HG03135 (cell line): Measurements from ENCODE around the gene GPR39.

Source experiments
- ATAC-seq: cut with Tn5 transposase; IDR thresholded peaks from one replicate; pipeline ENCODE4 v1.9.1; 2021; ENCODE audit warnings: mild to moderate bottlenecking, moderate library complexity; ENCODE audit not compliant: unreplicated experiment

GPR39 gene

DNA sequence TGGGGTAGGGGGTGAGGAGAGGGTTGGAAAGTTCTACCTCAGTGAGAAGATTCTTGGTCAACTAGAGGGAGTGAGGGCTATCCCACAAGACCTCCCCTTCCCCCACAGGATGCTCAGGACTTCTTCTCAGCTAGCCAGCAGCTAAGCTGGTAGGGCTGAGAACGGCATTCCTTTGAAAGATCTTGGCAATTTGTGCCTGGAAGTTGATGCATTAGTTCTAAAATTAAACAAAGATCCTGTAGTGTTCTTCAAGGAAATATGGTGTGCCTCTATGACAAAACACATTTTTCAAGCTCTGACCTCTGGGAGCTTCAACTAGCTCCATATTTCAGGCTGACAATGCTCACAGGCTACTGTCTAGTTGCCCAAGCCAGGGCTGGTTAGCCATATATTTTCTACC lies 251.1 kb downstream of the GPR39 start:
- ATAC-seq, result no peak

- no peak for ATAC-seq
Measured at GRCh38 chr2:132668189-132668823, 251.7 kb downstream of the GPR39 start.

DNA sequence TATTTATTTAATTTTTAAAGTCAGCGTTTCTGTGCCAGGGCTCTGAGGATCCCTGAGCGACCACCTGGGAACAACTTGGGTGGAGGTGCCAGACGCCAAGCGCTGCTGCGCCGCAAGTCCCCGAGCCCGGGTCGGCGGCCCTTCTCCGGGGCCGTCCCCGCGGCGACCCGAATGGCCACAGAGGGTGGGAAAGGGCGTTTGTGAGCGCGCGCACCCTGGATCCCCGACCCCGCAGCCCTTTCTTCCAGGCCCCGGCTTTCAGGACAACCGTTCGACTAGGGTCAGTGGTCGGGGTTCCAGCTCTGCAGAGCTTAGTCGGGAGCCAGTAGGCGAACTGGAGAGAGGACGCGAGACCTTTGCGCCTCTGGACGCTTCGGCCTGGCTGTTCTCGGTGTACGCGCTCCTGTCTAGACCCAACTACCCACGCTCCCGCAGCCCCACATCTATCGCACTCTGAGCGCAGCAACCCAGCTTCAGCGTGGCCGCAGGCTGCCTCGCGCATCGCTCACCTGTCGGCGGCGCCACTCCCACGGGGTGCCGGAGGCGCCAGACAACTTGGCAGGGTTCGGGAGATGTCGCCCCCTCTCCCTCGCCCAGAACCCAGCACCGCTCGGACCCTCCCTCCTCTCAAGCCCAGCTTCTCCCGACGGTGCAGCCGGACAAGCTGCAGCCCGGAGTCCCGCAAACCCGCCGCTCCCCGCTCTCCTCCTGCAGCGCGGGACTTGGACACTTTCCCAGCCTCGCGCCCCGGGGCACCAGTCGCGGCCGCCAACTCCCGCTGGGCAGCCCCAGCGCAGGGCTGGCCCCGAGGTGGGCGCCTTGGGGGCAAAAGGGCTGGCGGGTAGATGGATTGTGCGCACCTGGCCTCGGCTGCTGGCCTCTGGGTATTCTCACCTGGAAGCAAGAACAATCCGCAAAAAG lies 252.6 kb downstream of the GPR39 start:
- ATAC-seq, result no peak

DNA sequence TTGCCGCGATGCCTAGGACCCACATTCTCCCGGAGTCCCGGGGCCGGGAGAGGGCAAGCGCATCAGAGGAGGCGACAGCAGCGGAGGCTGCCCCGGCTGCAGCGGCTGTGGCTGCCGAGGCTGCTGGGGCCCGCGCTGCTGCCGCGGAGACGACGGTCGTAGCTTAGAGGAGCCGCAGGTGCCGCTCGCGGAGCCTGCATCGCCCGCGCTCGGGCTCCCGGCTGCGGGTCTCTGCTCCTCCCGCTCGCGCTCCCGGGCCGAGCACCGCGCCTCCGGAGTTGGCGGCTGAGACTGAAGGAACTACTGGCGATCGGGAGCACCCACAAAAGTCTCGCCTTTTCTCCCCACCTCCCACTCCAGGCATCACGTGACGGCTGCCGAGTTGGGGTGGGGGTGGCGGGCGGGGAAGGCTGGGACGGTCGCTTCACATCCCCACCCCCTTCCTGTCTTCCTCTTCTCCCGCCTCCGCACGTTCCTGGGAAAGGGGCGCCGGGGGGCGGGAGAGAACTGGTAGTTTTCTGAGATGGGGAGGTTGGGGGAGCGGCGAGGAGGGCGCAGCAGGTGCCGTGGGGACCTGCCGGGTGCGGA lies 253.4 kb downstream of the GPR39 start, which contains the start of gene LYPD1:
Gene LYPD1, minus strand, starts transcription at position 298 of the 588 bp plus-strand sequence. Its CDS starts 273 bp downstream, at position 25.
- no peak for ATAC-seq

DNA sequence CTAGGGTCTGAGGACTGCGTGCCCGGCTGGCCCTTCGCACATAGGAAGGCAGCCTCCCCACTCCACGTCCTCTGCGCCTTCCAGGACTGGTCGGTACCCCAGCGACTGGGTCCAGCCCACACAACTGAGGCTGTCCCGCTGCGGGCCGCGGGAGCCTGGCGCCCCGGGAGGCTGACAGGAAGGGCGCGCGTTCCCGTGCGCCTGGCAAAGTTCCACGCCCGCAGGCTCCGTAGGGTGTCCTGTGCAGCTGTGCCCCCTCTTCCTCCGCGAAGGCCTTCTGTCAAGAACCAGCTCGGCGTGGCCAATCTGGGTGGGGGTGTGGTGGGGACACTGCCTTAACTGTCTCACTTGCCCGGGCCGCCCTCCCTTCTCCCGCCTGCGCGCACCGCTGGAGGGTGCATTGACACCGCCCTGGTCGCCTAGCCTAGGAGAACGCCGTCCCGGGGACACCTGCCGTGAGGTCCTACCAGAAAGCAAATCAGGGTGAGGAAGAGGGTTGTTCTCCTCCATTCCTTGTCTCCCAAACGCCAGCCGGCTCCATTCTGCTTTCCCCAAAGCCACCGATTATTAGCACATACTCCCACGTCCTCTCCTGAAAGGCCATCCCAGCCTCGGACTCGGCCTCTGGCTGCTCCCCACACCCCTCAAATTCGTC lies 254.0 kb downstream of the GPR39 start:
- ATAC-seq, result no peak

DNA sequence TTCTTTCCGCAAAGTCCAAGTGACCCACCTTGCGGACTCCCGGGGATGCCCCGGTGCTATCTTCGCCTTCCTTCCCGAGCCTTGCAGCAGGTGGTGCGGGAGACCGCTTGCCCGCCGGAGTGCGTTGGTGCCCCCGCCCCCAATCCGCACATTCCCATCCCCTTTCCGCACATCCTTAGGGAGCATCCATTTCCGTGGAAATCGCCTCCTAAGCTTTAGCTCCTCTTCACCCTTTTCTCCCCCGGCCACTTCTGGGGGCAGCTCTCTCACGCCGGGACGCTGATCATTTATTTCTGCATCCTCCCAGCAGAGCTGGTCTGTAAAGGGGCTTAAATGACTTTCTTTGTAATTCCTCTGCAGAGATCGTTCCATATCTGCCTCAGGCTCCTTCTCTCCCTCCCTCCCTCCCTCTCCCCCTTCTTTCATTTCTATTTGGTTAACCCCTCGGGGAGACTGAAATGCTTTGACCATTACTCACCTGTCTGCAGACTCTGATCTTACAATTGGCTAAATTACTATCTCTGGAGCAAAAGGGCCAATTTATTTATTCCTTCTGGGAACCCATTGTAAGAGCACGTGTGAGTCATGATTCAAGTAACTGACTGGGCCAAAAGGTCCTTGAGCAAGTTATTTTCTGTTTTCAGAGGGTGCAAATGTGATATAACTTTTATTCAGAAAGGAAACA lies 254.7 kb downstream of the GPR39 start:
- ATAC-seq, result no peak

DNA sequence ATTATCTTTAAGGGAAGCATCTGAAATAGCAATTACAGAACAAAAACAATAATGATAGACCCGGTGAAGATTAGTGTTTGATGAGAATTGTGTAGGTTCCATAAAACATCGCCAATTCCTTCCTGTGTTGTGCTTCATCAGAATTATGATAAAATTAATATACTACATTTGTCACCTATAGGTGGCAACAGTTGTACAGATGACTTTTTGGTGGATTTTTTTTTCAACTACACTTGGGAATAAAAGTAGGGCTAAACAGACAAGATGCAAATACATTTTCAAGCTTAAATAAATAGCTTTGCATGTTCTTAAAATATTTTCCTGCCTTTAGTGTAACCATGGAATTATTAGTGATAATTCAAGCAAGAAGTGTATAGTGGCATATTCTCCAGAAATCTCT lies 260.4 kb downstream of the GPR39 start:
- no peak for ATAC-seq

- ATAC-seq, result no peak
Measured at GRCh38 chr2:132677661-132678060, 261.1 kb downstream of the GPR39 start.

DNA sequence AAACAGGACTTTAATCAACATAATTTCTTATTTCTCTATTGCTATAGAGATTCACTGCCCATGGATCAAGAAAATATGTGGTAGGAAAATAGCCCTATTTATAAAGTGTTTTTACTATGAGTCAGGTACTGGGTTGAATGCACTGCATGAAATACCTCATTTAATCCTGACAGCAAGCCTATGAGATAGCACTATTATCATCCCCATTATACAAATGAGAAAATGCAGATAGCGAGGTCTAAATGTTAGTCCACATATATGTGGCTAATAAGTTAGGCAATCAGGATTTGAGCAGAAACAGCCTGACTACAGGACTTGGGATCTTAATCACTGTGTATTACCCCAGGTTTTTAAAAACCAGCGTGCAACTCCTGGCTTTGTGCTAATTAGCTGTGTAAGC lies 261.9 kb downstream of the GPR39 start:
- no peak for ATAC-seq

GRCh38 chr2:132680544-132680943 lies 263.9 kb downstream of the GPR39 start:
- no peak for ATAC-seq

DNA sequence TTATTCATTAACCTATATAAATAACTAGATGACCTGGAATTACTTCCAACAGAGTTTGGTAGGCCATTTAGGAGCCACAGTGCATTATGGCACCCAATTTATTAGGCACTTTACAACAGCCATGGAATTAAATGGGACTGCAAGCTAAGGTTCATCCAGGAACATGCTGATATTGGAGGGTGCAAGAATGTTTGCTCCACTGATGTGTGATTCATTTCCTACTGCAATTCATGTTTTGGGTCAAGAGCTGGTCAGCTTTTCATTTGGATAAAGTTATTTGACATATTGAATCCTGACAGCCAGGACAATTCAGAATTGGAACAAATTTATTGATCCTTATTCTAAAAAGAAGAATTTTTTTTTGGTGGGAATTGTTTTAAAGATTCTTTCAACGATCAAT lies 265.2 kb downstream of the GPR39 start:
- no peak for ATAC-seq

- no peak for ATAC-seq
Measured at GRCh38 chr2:132690664-132691303, 274.2 kb downstream of the GPR39 start.

DNA sequence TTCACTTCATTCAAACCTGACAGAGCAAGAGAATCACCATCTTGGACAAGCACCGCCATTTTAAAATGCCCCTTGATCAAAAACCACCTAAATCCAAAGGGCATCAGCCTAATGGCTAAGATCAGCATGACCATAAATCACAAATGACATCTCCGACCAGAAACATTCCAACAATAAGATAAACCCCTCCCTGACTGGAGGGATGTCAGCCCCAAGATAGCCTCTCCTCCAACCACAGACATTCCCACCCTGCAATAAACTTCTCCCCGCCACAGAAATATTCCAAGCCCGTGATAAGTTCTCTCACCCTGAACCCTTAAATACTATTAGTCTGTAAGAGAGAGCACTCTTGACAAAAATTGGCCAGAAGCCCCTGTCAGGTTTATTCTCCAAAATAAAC lies 275.0 kb downstream of the GPR39 start:
- no peak for ATAC-seq

DNA sequence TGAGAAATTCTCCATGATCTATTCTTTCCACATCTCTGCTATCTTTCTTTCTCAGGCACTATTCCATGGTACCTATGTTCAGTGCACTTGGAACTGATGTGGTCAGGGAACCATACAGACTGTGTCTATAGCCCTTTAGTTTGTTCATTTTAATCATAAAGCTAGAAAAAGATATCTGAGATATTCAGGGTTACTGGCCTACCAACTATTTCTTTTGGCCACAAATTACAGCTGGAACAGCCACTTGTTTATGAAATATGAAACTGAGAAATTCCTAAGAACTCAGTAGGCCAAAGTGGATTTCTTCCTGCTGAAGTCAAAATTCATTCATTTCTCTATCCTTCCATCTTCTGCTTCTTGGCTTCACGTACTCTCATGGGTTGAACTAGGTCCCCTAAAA lies 276.2 kb downstream of the GPR39 start:
- no peak for ATAC-seq
